22Rv1 (cell line): Measurements from ENCODE around the gene XIST.

Experiments
- CTCF ChIP-seq: fragments of 450-650 bp; IDR thresholded peaks from 2 replicates; pipeline ENCODE4 v1.5.1; 2017; ENCODE audit warnings: mild to moderate bottlenecking
- ZFX ChIP-seq: fragments of 450-650 bp; IDR thresholded peaks from 2 replicates; pipeline ENCODE4 v1.6.1; 2017; ENCODE audit warnings: antibody characterized with exemption, borderline replicate concordance

GRCh38 chrX:73785493-73785892 is 67.0 kb downstream of the XIST start:
- no peak for TF ChIP-seq CTCF
- no peak for TF ChIP-seq ZFX
